Stimulated activated CD4-positive, alpha-beta T cell treated with anti-CD3 and anti-CD28 coated beads, Interleukin-12 subunit alpha, Interleukin-12 subunit beta, amount 100 ng/mL, for 48 hours (primary cell): Measurements from ENCODE around the gene POLN.
"Not testable (repeated sequence)": the region's sequence is repeated elsewhere in the genome, so short reads cannot be mapped to it uniquely, and the experiment has no call there.

Experiments used
- DNase-seq, 3 donors: peaks; one replicate each; pipeline ENCODE4 v3.0.0-alpha.2; 2020; ENCODE audit warnings: low read depth in 2 of 3, low spot score in 1 of 3

The POLN gene

GRCh38 chr4:2275546-2276251 lies 33.8 kb upstream of the POLN start:
- DNase-seq, result no peak

- DNase-seq, result not testable (repeated sequence)
Measured at GRCh38 chr4:2275044-2275397, 33.1 kb upstream of the POLN start.

- DNase-seq, result no peak
Measured at GRCh38 chr4:2274320-2275043, 32.6 kb upstream of the POLN start.

GRCh38 chr4:2273657-2274319 lies 31.9 kb upstream of the POLN start:
- no peak for DNase-seq

GRCh38 chr4:2273221-2273620 lies 31.3 kb upstream of the POLN start:
- no peak for DNase-seq

- DNase-seq, result no peak
Measured at GRCh38 chr4:2272828-2273120, 30.9 kb upstream of the POLN start.

GRCh38 chr4:2272026-2272827 lies 30.3 kb upstream of the POLN start:
- DNase-seq, result no peak

GRCh38 chr4:2271279-2272025 lies 29.5 kb upstream of the POLN start:
- no peak for DNase-seq

- DNase-seq, result no peak
Measured at GRCh38 chr4:2270341-2271165, 28.6 kb upstream of the POLN start.

- DNase-seq, result no peak
Measured at GRCh38 chr4:2269618-2270163, 27.8 kb upstream of the POLN start.

- DNase-seq, result no peak
Measured at GRCh38 chr4:2269206-2269531, 27.2 kb upstream of the POLN start.

GRCh38 chr4:2268357-2269205 lies 26.7 kb upstream of the POLN start:
- no peak for DNase-seq

- no peak for DNase-seq
Measured at GRCh38 chr4:2267841-2268240, 25.9 kb upstream of the POLN start.

- no peak for DNase-seq
Measured at GRCh38 chr4:2267320-2267811, 25.4 kb upstream of the POLN start.

- no peak for DNase-seq
Measured at GRCh38 chr4:2266821-2267220, 24.9 kb upstream of the POLN start.

GRCh38 chr4:2266181-2266580 lies 24.3 kb upstream of the POLN start:
- DNase-seq, result no peak

GRCh38 chr4:2265113-2266110 lies 23.5 kb upstream of the POLN start:
- no peak for DNase-seq
